Mesenchymal stem cell (in vitro differentiated cells and primary cell): Measurements from ENCODE around the gene SST.

Experiments used
- DNase-seq: peaks from one replicate; pipeline ENCODE4 v3.0.0-alpha.2; 2013
- H2AFZ ChIP-seq: one replicate; pipeline ENCODE4 v1.6.1; 2013; ENCODE audit warnings: low read depth, mild to moderate bottlenecking, control low read depth, inconsistent platforms, low read length, moderate library complexity
- H2AK5ac ChIP-seq: 2 replicates; pipeline ENCODE4 v1.6.1; 2013; ENCODE audit warnings: low read length, moderate library complexity, mild to moderate bottlenecking, inconsistent platforms; ENCODE audit not compliant: severe bottlenecking
- H2BK120ac ChIP-seq: one replicate; pipeline ENCODE4 v1.6.1; 2013; ENCODE audit warnings: low read depth, mild to moderate bottlenecking, inconsistent platforms, low read length, moderate library complexity
- H2BK12ac ChIP-seq, 2 experiments: one replicate each; pipeline ENCODE4 v1.6.1; 2013; ENCODE audit warnings: inconsistent platforms in 2 of 2, low read length in 2 of 2, mild to moderate bottlenecking in 2 of 2, moderate library complexity in 2 of 2, control low read depth in 1 of 2
- H2BK15ac ChIP-seq: one replicate; pipeline ENCODE4 v1.6.1; 2013; ENCODE audit warnings: mild to moderate bottlenecking, low read depth, inconsistent platforms; ENCODE audit not compliant: poor library complexity, severe bottlenecking
- H2BK5ac ChIP-seq: 2 replicates; pipeline ENCODE4 v1.6.1; 2013; ENCODE audit warnings: low read depth, mild to moderate bottlenecking, low read length, control low read depth, inconsistent platforms; ENCODE audit not compliant: poor library complexity, severe bottlenecking
- H3K14ac ChIP-seq, 2 experiments: one replicate each; pipeline ENCODE4 v1.6.1; 2013; ENCODE audit warnings: inconsistent platforms in 2 of 2, low read length in 2 of 2, control low read depth in 1 of 2, mild to moderate bottlenecking in 1 of 2, moderate library complexity in 1 of 2
- H3K18ac ChIP-seq, 2 experiments: one replicate each; pipeline ENCODE4 v1.6.1; 2013; ENCODE audit warnings: inconsistent platforms in 2 of 2, low read length in 2 of 2, control low read depth in 1 of 2, low read depth in 1 of 2, mild to moderate bottlenecking in 1 of 2
- H3K23ac ChIP-seq, 2 experiments: one replicate each; pipeline ENCODE4 v1.6.1; 2013; ENCODE audit warnings: inconsistent platforms in 2 of 2, low read length in 2 of 2, mild to moderate bottlenecking in 2 of 2, moderate library complexity in 2 of 2, control low read depth in 1 of 2
- H3K27ac ChIP-seq: 2 replicates; pipeline ENCODE4 v1.5.1; 2013; ENCODE audit warnings: mild to moderate bottlenecking, moderate library complexity, low read length, control low read depth, inconsistent platforms; ENCODE audit not compliant: poor library complexity, severe bottlenecking
- H3K27me3 ChIP-seq, 2 experiments: 2 replicates each; pipeline versions ENCODE4 v1.6.1 to v1.7.0; 2013; ENCODE audit warnings: low read length in 2 of 2, mild to moderate bottlenecking in 2 of 2, moderate library complexity in 2 of 2, control low read depth in 1 of 2, inconsistent platforms in 1 of 2; ENCODE audit not compliant: control insufficient read depth in 1 of 2, insufficient read depth in 1 of 2
- H3K36me3 ChIP-seq, 2 experiments: 2 replicates each; pipeline versions ENCODE4 v1.6.1 to v1.7.0; 2013; ENCODE audit warnings: low read length in 2 of 2, control low read depth in 1 of 2, inconsistent platforms in 1 of 2, low read depth in 1 of 2, mild to moderate bottlenecking in 1 of 2; ENCODE audit not compliant: insufficient read depth in 2 of 2, control insufficient read depth in 1 of 2
- H3K4ac ChIP-seq, 2 experiments: one replicate each; pipeline ENCODE4 v1.6.1; 2013; ENCODE audit warnings: inconsistent platforms in 2 of 2, low read length in 2 of 2, mild to moderate bottlenecking in 2 of 2, moderate library complexity in 2 of 2, control low read depth in 1 of 2, low read depth in 1 of 2
- H3K4me1 ChIP-seq: 2 replicates; pipeline ENCODE4 v1.6.1; 2013; ENCODE audit warnings: low read depth, low read length, control low read depth; ENCODE audit not compliant: control insufficient read depth, insufficient read depth
- H3K4me2 ChIP-seq: 2 replicates; pipeline ENCODE4 v1.6.1; 2013; ENCODE audit warnings: low read length, mild to moderate bottlenecking, inconsistent platforms; ENCODE audit not compliant: poor library complexity, severe bottlenecking
- H3K4me3 ChIP-seq, 2 experiments: 2 replicates each; pipeline versions ENCODE4 v1.5.1 to v1.7.0; 2013; ENCODE audit warnings: low read length in 2 of 2, mild to moderate bottlenecking in 2 of 2, control low read depth in 1 of 2, low read depth in 1 of 2; ENCODE audit not compliant: insufficient read depth in 1 of 2
- H3K79me1 ChIP-seq: replicated peaks from 2 replicates; pipeline ENCODE4 v1.6.1; 2013; ENCODE audit warnings: mild to moderate bottlenecking, control low read depth, low read length, inconsistent platforms; ENCODE audit not compliant: poor library complexity, severe bottlenecking
- H3K9ac ChIP-seq: 2 replicates; pipeline ENCODE4 v1.7.0; 2013; ENCODE audit warnings: mild to moderate bottlenecking, low read length, moderate library complexity
- H3K9me3 ChIP-seq: 2 replicates; pipeline ENCODE4 v1.7.0; 2013; ENCODE audit warnings: mild to moderate bottlenecking, low read length; ENCODE audit not compliant: control insufficient read depth
- H4K8ac ChIP-seq: one replicate; pipeline ENCODE4 v1.6.1; 2013; ENCODE audit warnings: inconsistent platforms, mild to moderate bottlenecking, low read length, moderate library complexity
- H4K91ac ChIP-seq: one replicate; pipeline ENCODE4 v1.6.1; 2013; ENCODE audit warnings: mild to moderate bottlenecking, low read length, inconsistent platforms
- WGBS: methylation state at CpG from one replicate; pipeline ENCODE4 v1.1.7; 2013; ENCODE audit warnings: mixed read lengths; 5-methylcytosine and 5-hydroxymethylcytosine counted together

The SST gene

DNA sequence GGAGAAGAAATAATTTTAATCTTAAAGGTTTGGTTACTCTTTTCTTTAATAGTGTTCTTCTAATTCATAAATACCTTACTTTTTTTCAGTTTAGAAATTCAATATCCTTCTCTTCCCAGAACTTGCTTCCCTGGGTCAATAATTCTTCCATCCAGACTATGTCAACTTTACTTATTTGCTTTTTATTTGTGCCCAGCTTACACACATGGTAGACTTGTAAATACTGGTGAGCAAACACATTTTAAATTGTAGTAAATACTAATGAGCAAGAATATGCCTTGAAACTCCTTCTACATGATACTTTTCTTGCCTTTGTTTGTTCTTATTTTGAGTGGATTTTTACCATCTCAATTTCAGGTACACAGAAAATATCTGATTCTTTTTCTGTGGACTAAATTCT lies 33.7 kb downstream of the SST start:
- Histone ChIP-seq H3K27ac (no peak overlapping the region), H2AFZ (no peak overlapping the region), H3K36me3 (no peaks in the 10 kb centered on the region), H4K91ac (no peak overlapping the region), H3K23ac (no peak overlapping the region), H2AK5ac (no peak overlapping the region), H2BK120ac (no peak overlapping the region), H3K9ac (no peak overlapping the region), H3K9me3 (no peaks in the 10 kb centered on the region), H2BK5ac (no peak overlapping the region), H3K4me1 (no peaks in the 10 kb centered on the region), H2BK12ac (no peak overlapping the region), H3K4ac (no peak overlapping the region), H3K14ac (no peak overlapping the region), H2BK15ac (no peak overlapping the region), H3K4me3 (no peak overlapping the region), H3K79me1 (no peaks in the 10 kb centered on the region), H3K18ac (no peak overlapping the region), H3K27me3 (peaks cover 0 to 5% of the 10 kb centered on the region in 2 experiments), H3K4me2 (no peak overlapping the region), H4K8ac (no peak overlapping the region)
- no peak for DNase-seq

GRCh38 chr3:187630404-187630803 lies 39.8 kb downstream of the SST start:
- Histone ChIP-seq H3K27me3 (no peaks in the 10 kb centered on the region), H2BK15ac (no peak overlapping the region), H2AK5ac (no peak overlapping the region), H3K4me1 (no peaks in the 10 kb centered on the region), H3K18ac (no peak overlapping the region), H3K27ac (no peak overlapping the region), H2BK120ac (no peak overlapping the region), H3K9ac (no peak overlapping the region), H3K4ac (no peak overlapping the region), H4K91ac (no peak overlapping the region), H2BK5ac (no peak overlapping the region), H3K23ac (no peak overlapping the region), H4K8ac (no peak overlapping the region), H3K4me2 (no peak overlapping the region), H3K4me3 (no peak overlapping the region), H3K9me3 (no peaks in the 10 kb centered on the region), H3K14ac (no peak overlapping the region), H2BK12ac (no peak overlapping the region), H3K36me3 (no peaks in the 10 kb centered on the region), H2AFZ (no peak overlapping the region), H3K79me1 (no peaks in the 10 kb centered on the region)
- WGBS: 86% methylated on average over 3 of the region's 3 CpGs
- DNase-seq: peak; percentile 31

GRCh38 chr3:187629711-187630110 lies 40.5 kb downstream of the SST start:
- DNase-seq: peak; percentile 88
- H3K27me3 ChIP-seq: peaks cover 0 to 3% of the 10 kb centered on the region in 2 experiments

GRCh38 chr3:187628169-187628568 lies 42.0 kb downstream of the SST start:
- Histone ChIP-seq H4K8ac (no peak overlapping the region), H3K4me3 (no peak overlapping the region), H3K4ac (no peak overlapping the region), H2AK5ac (no peak overlapping the region), H3K4me1 (no peaks in the 10 kb centered on the region), H3K27me3 (peaks cover 0 to 3% of the 10 kb centered on the region in 2 experiments), H3K79me1 (no peaks in the 10 kb centered on the region), H3K14ac (no peak overlapping the region), H3K9ac (no peak overlapping the region), H3K9me3 (no peaks in the 10 kb centered on the region), H2BK5ac (no peak overlapping the region), H3K23ac (no peak overlapping the region), H3K27ac (no peak overlapping the region), H2BK15ac (no peak overlapping the region), H2BK12ac (no peak overlapping the region), H2BK120ac (no peak overlapping the region), H3K18ac (no peak overlapping the region), H3K4me2 (no peak overlapping the region), H4K91ac (no peak overlapping the region), H2AFZ (no peak overlapping the region), H3K36me3 (no peaks in the 10 kb centered on the region)
- WGBS: 36% methylated on average over 3 of the region's 3 CpGs
- peak; percentile 5 for DNase-seq

More at GRCh38 chr3:187629711-187630110, 40.5 kb downstream of the SST start:
- no peak overlapping the region for H2AK5ac ChIP-seq
- H3K14ac ChIP-seq: no peak overlapping the region
- no peak overlapping the region for H3K23ac ChIP-seq
- no peak overlapping the region for H3K4ac ChIP-seq
- H3K9ac ChIP-seq: no peak overlapping the region
- H3K27ac ChIP-seq: no peak overlapping the region
- H3K4me2 ChIP-seq: no peak overlapping the region
- no peak overlapping the region for H2BK120ac ChIP-seq
- no peaks in the 10 kb centered on the region for H3K4me1 ChIP-seq
- no peaks in the 10 kb centered on the region for H3K9me3 ChIP-seq
- H4K91ac ChIP-seq: no peak overlapping the region
- H2BK5ac ChIP-seq: no peak overlapping the region
- no peak overlapping the region for H2BK15ac ChIP-seq
- no peak overlapping the region for H4K8ac ChIP-seq
- no peaks in the 10 kb centered on the region for H3K79me1 ChIP-seq
- no peak overlapping the region for H3K4me3 ChIP-seq
- H3K36me3 ChIP-seq: no peaks in the 10 kb centered on the region
- H3K18ac ChIP-seq: no peak overlapping the region
- WGBS: 67% methylated on average over 4 of the region's 4 CpGs
- H2BK12ac ChIP-seq: no peak overlapping the region
- no peak overlapping the region for H2AFZ ChIP-seq
